ENCODE data around the gene EVA1C.

- TF ChIP-seq CTCF (IDR thresholded peaks at IDR 0.05) = no peak
- TF ChIP-seq POLR2A (IDR thresholded peaks at IDR 0.05) = no peak
These were observed 24.2 kb upstream of the EVA1C start for GRCh38 chr21:32388306-32388705.

Measured in lower leg skin (tissue), 3 donors.